SK-N-MC (cell line): Measurements from ENCODE around the gene SAFB2.

ENCODE experiments used
- DNase-seq: peaks from one replicate; pipeline ENCODE4 v3.0.0-alpha.2; 2011; ENCODE audit warnings: low read depth, low spot score
- H3K27ac ChIP-seq: fragments of 200-600 bp; sonication (generic); 2 replicates; pipeline ENCODE4 v1.5.1; 2016; ENCODE audit warnings: mixed run types
- H3K36me3 ChIP-seq: fragments of 200-600 bp; sonication (generic); 2 replicates; pipeline ENCODE4 v1.6.1; 2017; ENCODE audit warnings: antibody characterized with exemption, low read length, mixed read lengths; ENCODE audit not compliant: insufficient read depth
- H3K4me3 ChIP-seq: fragments of 200-600 bp; sonication (generic); 2 replicates; pipeline ENCODE4 v1.5.1; 2016
- H3K9ac ChIP-seq: fragments of 200-600 bp; sonication (generic); 2 replicates; pipeline ENCODE4 v1.8.0; 2017; ENCODE audit warnings: mixed run types, mixed read lengths; ENCODE audit not compliant: insufficient read length
- H3K9me3 ChIP-seq: fragments of 200-600 bp; sonication (generic); 2 replicates; pipeline ENCODE4 v1.6.1; 2017; ENCODE audit warnings: low read depth, mild to moderate bottlenecking, antibody characterized with exemption, low read length, moderate library complexity, mixed read lengths
- EZH2 ChIP-seq: fragments of 200-600 bp; sonication (generic); IDR thresholded peaks from one replicate; pipeline ENCODE4 v1.6.1; 2017; ENCODE audit warnings: antibody characterized with exemption
- FOXP2 ChIP-seq: optimal IDR thresholded peaks from 2 replicates; pipeline ENCODE3; 2011; ENCODE audit warnings: mild to moderate bottlenecking, moderate library complexity; ENCODE audit not compliant: insufficient read depth; ENCODE audit errors: extremely low read length, control extremely low read depth
- POLR2AphosphoS5 ChIP-seq: IDR thresholded peaks from 2 replicates; pipeline ENCODE4 v1.6.1; 2012; ENCODE audit warnings: mild to moderate bottlenecking, low read depth, low read length, borderline replicate concordance

The SAFB2 gene

DNA sequence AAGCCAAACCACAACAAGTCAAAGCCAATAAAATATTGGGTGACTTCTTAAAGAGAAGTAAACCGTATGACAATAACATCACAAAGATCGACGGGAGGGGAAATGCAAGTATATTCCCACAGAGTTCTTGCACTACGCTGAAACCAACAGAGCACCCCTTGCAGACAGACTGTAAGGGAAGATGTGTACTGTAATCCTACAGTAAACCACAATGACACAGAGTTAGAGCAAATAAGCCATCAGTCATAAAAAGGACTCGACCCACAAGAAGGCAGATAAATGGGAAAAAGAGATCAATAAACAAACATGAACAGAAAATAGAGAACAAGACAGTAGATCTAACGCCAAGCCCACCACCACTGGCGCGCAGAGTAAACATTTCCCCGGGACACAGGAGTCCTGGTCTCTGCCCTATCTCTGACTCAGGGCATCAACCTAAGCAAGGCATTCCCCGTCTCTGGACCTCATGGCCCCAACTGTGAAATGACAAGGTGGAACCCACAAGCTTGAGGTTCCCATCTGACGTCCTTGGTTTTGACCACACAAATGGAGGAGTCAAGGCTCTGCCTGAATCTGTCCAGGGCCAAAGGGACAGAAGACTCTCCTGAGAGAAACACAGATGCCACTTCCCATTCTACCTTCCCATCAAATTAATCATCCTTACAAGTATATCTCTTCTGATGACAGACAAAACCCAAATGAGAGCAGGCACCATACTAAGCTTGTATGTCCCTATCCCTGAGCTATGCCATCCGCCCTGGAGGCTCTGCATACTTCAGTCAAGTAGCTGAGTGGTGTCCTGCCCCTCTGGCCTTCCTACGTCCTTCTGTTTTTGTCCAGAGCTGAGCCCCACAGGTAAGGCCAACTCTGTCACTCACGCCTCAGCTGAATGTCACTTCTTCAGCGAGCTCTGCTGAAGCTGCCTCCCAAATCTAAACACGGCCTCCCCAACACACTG, 15.0 kb downstream of the SAFB2 start:
- DNase-seq, result no peak
- Histone ChIP-seq H3K9me3 (no peaks in the 10 kb centered on the region), H3K4me3 (no peak overlapping the region), H3K9ac (no peak overlapping the region), H3K36me3 (peaks cover 88% of the 10 kb centered on the region), H3K27ac (no peak overlapping the region)
- no peak for TF ChIP-seq FOXP2
- no peak for TF ChIP-seq POLR2AphosphoS5
- no peak for TF ChIP-seq EZH2

DNA sequence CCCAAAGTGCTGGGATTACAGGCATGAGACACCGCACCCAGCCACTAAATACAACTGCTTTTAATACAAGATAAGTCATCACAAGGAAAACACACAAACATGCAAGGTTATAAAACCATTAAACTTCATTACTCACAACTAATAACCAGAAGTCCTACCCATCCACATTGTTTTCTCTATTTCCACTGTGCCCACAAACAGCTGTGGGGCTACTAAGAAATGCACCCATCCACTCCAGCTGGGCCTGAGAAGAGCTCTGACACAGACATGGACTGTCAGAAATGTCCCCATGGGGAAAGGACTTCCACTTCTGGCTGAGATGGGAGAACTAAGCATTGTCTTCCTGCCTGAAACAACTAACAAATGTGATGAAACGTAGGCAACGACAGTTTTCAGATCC, 17.2 kb downstream of the SAFB2 start:
- no peak overlapping the region for H3K27ac ChIP-seq
- H3K9me3 ChIP-seq, result no peaks in the 10 kb centered on the region
- peaks cover 89% of the 10 kb centered on the region for H3K36me3 ChIP-seq
- DNase-seq, result no peak
- H3K4me3 ChIP-seq, result no peak overlapping the region
- no peak overlapping the region for H3K9ac ChIP-seq
- TF ChIP-seq POLR2AphosphoS5, result no peak
- no peak for TF ChIP-seq FOXP2
- TF ChIP-seq EZH2, result no peak

DNA sequence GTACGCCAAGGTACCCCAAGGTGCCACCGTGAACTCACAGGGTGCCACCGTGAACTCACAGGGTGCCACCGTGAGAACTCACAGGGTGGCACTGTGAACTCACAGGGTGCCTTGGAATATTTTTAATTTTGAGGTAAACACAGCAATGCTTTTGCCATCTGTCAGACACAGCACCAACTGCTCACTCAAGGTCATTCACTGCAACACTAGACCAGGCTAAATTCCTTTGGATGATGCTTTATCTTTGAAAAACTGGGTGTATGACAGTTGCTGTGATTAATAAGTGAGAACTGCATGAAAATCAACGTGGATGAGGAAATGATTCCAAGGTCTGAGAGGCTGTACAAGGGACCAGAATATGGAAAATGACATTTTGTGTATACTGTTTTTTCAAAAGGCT, 18.9 kb downstream of the SAFB2 start:
- H3K4me3 ChIP-seq, result no peak overlapping the region
- TF ChIP-seq EZH2 (no peak), FOXP2 (no peak), POLR2AphosphoS5 (no peak)
- no peak overlapping the region for H3K27ac ChIP-seq
- no peak overlapping the region for H3K9ac ChIP-seq
- no peaks in the 10 kb centered on the region for H3K9me3 ChIP-seq
- no peak for DNase-seq
- peaks cover 89% of the 10 kb centered on the region for H3K36me3 ChIP-seq

DNA sequence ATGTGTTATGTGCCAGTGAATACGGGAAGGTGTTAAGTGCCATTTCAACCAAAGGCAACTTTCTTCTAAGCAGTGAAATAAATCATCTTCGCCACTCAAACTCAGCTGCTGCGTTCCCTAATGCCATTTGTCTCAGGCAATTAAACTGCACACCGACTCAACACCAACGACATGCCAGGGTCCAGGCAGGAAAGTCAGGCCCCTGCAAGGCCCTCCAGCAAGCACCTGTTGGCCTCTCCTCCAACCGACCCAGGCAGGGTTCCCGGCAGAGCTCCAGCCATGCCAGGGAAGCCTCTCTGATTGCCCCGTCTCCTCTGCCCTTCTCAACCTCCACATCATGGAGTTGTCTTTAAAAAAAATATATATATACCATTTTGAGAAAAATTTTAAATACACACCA, 21.8 kb downstream of the SAFB2 start:
- Histone ChIP-seq H3K36me3 (peaks cover 90% of the 10 kb centered on the region), H3K4me3 (no peak overlapping the region), H3K9me3 (no peaks in the 10 kb centered on the region), H3K9ac (no peak overlapping the region), H3K27ac (no peak overlapping the region)
- no peak for TF ChIP-seq POLR2AphosphoS5
- TF ChIP-seq FOXP2, result no peak
- no peak for TF ChIP-seq EZH2
- DNase-seq, result no peak

DNA sequence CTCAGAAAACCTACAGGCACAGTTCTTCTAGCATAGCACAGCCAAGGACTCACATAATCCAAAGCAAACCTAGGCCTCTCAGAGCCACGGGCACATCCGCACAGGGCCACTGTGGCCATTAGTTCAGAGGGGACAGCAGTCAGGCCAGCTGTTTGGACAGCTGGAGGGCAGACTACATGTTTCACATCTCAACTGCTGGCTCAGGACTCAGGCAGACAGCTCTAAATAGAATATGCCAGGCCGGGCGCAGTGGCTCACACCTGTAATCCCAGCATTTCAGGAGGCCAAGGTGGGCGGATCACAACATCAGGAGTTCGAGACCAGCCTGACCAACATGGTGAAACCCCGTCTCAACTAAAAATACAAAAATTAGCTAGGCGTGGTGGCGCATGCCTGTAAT, 26.8 kb downstream of the SAFB2 start:
- TF ChIP-seq FOXP2, result no peak
- no peak for TF ChIP-seq POLR2AphosphoS5
- no peak for TF ChIP-seq EZH2
- Histone ChIP-seq H3K4me3 (no peak overlapping the region), H3K9ac (no peak overlapping the region)

DNA sequence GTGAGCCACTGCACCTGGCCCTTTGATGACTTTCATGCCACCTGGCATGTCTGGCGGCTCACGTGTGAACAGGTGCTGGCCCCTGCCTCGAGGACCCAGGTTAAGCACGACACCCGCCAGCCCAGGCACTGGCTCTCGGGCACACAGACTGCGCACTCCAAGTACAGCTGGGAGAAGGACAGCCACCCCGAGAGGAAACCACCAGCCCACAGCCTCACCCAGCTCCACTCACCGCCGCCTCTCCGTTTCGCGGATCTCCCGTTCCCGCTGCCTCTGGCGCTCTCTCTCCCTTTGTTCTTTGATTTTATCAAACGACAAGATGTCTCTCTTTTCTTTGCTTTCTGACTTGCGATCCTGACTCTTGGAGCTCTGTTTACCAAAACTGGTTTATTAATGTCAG, 27.4 kb downstream of the SAFB2 start:
- H3K9ac ChIP-seq, result no peak overlapping the region
- peaks cover 97% of the 10 kb centered on the region for H3K36me3 ChIP-seq
- H3K9me3 ChIP-seq, result no peaks in the 10 kb centered on the region
- no peak for DNase-seq
- no peak overlapping the region for H3K4me3 ChIP-seq
- no peak for TF ChIP-seq EZH2
- TF ChIP-seq POLR2AphosphoS5, result no peak
- TF ChIP-seq FOXP2, result no peak
- H3K27ac ChIP-seq, result no peak overlapping the region

More for the DNA sequence above, 26.8 kb downstream of the SAFB2 start:
- no peaks in the 10 kb centered on the region for H3K9me3 ChIP-seq
- H3K36me3 ChIP-seq, result peaks cover 97% of the 10 kb centered on the region
- no peak overlapping the region for H3K27ac ChIP-seq
- DNase-seq, result no peak

DNA sequence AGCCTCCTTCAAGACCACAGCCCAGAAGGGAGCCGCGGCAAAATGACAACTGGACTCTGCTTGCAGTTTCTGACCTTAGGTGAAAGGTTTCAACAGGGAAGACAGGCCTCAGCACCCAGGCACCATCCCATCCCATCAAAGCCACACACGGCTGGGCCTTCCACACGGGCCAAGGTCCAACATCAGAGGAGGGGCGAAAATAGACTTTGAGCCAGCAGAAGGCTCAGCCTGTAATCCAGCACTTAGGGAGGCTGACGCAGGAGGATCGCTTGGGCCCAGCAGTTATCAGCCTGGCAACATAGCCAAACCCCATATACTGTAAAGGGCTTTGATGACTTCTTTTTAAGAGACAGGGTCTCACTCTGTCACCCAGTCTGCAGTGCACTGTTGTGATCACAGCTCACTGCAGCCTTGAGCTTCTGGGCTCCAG, 28.0 kb downstream of the SAFB2 start:
- Histone ChIP-seq H3K9ac (no peak overlapping the region), H3K27ac (no peak overlapping the region), H3K4me3 (no peak overlapping the region), H3K36me3 (peaks cover 97% of the 10 kb centered on the region), H3K9me3 (no peaks in the 10 kb centered on the region)
- TF ChIP-seq FOXP2 (no peak), POLR2AphosphoS5 (no peak), EZH2 (no peak)
- DNase-seq, result no peak

DNA sequence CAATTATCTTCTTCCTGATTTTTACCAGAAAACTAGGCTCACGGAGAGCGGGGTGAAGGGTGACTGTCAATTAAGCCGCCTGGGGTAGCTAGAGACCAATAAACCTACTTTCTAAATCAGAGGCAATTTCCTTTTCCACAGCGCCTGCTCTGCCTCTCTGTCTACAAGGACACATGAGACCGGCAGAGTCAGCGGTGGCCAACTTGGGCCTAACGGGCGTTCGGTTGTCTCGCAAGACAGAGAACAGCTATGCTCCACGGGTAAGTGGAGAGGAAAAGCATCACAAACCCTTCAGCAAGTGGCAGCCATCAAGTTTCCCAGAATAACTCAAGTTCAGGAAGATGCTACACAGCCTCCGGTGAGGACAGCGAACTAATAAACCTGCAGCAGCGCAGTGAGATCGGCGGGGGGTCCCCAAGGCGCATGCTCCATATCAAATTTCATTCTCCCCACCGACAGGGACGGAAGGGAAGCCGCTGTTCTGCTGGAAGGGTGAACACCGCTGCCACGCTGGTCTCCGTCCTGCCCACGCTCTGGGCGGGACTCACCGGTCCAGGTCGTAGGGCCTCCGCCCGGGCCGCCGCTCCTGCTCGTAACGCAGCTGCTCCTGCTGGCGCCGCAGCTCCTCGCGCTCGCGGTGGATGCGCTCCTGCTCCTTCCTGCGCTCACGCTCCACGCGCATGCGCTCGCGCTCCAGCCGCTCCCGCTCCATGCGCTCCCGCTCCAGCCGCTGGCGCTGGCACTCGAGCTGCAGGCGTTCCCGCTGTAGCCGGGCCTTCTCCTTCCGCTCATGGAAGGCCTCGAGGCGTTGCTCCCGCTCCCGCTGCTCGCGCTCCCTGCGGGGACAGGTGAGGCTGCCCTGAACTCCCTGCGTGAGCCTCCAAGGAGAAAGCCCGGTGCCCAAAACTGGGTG, 29.0 kb downstream of the SAFB2 start:
- TF ChIP-seq POLR2AphosphoS5, result no peak
- TF ChIP-seq EZH2, result no peak
- no peak for TF ChIP-seq FOXP2
- no peak overlapping the region for H3K9ac ChIP-seq
- no peak for DNase-seq
- no peaks in the 10 kb centered on the region for H3K9me3 ChIP-seq
- no peak overlapping the region for H3K4me3 ChIP-seq
- H3K27ac ChIP-seq, result no peak overlapping the region
- peaks cover 96% of the 10 kb centered on the region for H3K36me3 ChIP-seq
